GM21367 (cell line): ENCODE data around the gene BACE1.
"Not testable (repeated sequence)": the region's sequence is repeated elsewhere in the genome, so short reads cannot be mapped to it uniquely, and the experiment has no call there.

ENCODE experiments used
- ATAC-seq: cut with Tn5 transposase; IDR thresholded peaks from one replicate; pipeline ENCODE4 v1.9.1; 2021; ENCODE audit not compliant: unreplicated experiment

Gene BACE1

GRCh38 chr11:117316197-117316961, at the start of gene BACE1:
TSS of gene BACE1 (minus strand) at chr11:117316256. CDS start at chr11:117315795, 461 bp downstream.
- no peak for ATAC-seq

- no peak for ATAC-seq
Observed at GRCh38 chr11:117361432-117361831, 45.4 kb upstream of the BACE1 start.

- no peak for ATAC-seq
Observed at GRCh38 chr11:117356126-117356890, 40.3 kb upstream of the BACE1 start.

GRCh38 chr11:117354550-117354949, 38.5 kb upstream of the BACE1 start:
- ATAC-seq = no peak

GRCh38 chr11:117345039-117345438, 29.0 kb upstream of the BACE1 start:
- no peak for ATAC-seq

GRCh38 chr11:117337076-117337475, 21.0 kb upstream of the BACE1 start:
- ATAC-seq = no peak

GRCh38 chr11:117335399-117335798, 19.3 kb upstream of the BACE1 start:
- no peak for ATAC-seq

- ATAC-seq = no peak
Observed at GRCh38 chr11:117334896-117335295, 18.8 kb upstream of the BACE1 start.

- ATAC-seq = no peak
Observed at GRCh38 chr11:117333917-117334316, 17.9 kb upstream of the BACE1 start.

GRCh38 chr11:117332843-117333242, 16.8 kb upstream of the BACE1 start:
- no peak for ATAC-seq

GRCh38 chr11:117328375-117329010, 12.4 kb upstream of the BACE1 start:
- ATAC-seq = no peak

GRCh38 chr11:117327567-117328374, 11.7 kb upstream of the BACE1 start, which contains the start of gene CEP164:
TSS of gene CEP164 (plus strand) at chr11:117327854. CDS start at chr11:117338587, 10,733 bp downstream.
- ATAC-seq = peak; percentile 94

GRCh38 chr11:117327255-117327566, 11.2 kb upstream of the BACE1 start:
- not testable (repeated sequence) for ATAC-seq

- ATAC-seq = no peak
Observed at GRCh38 chr11:117319214-117319840, 3.3 kb upstream of the BACE1 start.

- no peak for ATAC-seq
Observed at GRCh38 chr11:117318738-117319137, 2.7 kb upstream of the BACE1 start.

GRCh38 chr11:117315285-117316196, 515 bp downstream of the BACE1 start:
- no peak for ATAC-seq

- no peak for ATAC-seq
Observed at GRCh38 chr11:117314840-117315239, 1.2 kb downstream of the BACE1 start.

GRCh38 chr11:117313828-117314768, 2.0 kb downstream of the BACE1 start:
- ATAC-seq = no peak
